ENCODE results near the gene ZNF546.

ZNF546 gene

DNA sequence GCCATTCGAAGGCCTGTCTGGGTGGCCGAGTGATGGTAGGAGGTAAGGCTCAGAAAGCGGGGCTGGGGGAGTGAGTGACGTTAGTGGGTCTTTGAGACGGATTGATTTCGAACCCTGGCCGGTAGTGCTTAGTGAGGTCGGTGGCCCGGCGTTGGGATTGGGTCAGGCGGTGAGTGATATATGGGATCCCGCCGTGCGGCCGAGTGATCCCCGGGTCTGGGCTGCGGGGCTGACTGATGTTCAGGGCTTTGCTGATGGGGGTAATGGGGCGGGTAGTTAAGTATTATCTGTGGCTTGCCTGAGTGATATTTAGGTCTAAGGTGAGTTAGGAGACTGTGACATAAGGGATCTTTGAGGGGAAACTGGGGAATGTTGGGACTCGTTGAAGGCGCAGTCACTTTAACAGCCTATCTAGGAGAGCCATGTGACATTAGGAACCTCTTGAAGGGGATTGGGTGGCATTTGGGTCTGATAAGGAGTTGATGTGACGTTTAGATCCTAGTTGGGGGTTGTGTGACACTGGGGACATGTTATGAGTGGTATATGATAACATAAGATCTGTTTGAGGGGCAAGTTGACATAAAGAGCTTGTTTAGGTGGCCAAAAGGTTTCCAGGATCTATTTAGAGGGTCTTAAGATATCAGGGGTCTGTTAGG, 25.4 kb upstream of the ZNF546 start:
- Histone ChIP-seq H3K79me2 (ENCODE audit: control insufficient read depth, insufficient read depth, low read length, poor library complexity) (peaks cover 15% of the 10 kb centered on the region), H3K27me3 (ENCODE audit: insufficient read depth, low read length) (no peaks in the 10 kb centered on the region), H2AK5ac (ENCODE audit: low read length) (peak overlapping the region; percentile 61), H4K12ac (ENCODE audit: low read depth, low read length) (peak overlapping the region; percentile 75), H3K4ac (ENCODE audit: low read depth, low read length) (peak overlapping the region; percentile 97), H3K18ac (ENCODE audit: low read length) (peak overlapping the region; percentile 62), H3K79me1 (ENCODE audit: low read length) (peaks cover 12% of the 10 kb centered on the region), H3K4me1 (ENCODE audit: control insufficient read depth in 1 of 2, insufficient read depth in 2 of 2, low read length in 2 of 2) (peaks cover 3 to 9% of the 10 kb centered on the region in 2 experiments), H3K27ac (ENCODE audit: low read depth, low read length) (no peak overlapping the region), H2BK12ac (ENCODE audit: low read length) (no peak overlapping the region), H3K4me3 (ENCODE audit: low read depth, low read length) (peak overlapping the region; percentile 82), H4K8ac (ENCODE audit: low read depth, low read length) (peak overlapping the region; percentile 72), H3K23ac (ENCODE audit: low read length) (no peak overlapping the region), H3K9me3 (ENCODE audit: insufficient read depth, low read depth, low read length) (no peaks in the 10 kb centered on the region), H4K91ac (ENCODE audit: low read depth, low read length) (peak overlapping the region; percentile 88), H2BK120ac (ENCODE audit: insufficient read depth, low read length, poor library complexity) (peak overlapping the region; percentile 39), H3K36me3 (ENCODE audit: control insufficient read depth in 1 of 2, insufficient read depth in 2 of 2, low read length in 2 of 2) (peaks cover 24 to 32% of the 10 kb centered on the region in 2 experiments), H3K9ac (ENCODE audit: low read length) (peak overlapping the region; percentile 86), H3K4me2 (ENCODE audit: low read length) (peak overlapping the region; percentile 92), H2BK5ac (ENCODE audit: low read depth, low read length, poor library complexity) (peak overlapping the region; percentile 52), H3K14ac (ENCODE audit: low read length) (peak overlapping the region; percentile 74), H2AFZ (ENCODE audit: insufficient read depth, low read length, poor library complexity) (peak overlapping the region; percentile 24)
- DNase-seq: peak in 1 of 2 donors; percentile 14
- no CpG with 5 or more reads among the region's 21 CpGs for WGBS (ENCODE audit: extremely low coverage, insufficient coverage, insufficient read length)

DNA sequence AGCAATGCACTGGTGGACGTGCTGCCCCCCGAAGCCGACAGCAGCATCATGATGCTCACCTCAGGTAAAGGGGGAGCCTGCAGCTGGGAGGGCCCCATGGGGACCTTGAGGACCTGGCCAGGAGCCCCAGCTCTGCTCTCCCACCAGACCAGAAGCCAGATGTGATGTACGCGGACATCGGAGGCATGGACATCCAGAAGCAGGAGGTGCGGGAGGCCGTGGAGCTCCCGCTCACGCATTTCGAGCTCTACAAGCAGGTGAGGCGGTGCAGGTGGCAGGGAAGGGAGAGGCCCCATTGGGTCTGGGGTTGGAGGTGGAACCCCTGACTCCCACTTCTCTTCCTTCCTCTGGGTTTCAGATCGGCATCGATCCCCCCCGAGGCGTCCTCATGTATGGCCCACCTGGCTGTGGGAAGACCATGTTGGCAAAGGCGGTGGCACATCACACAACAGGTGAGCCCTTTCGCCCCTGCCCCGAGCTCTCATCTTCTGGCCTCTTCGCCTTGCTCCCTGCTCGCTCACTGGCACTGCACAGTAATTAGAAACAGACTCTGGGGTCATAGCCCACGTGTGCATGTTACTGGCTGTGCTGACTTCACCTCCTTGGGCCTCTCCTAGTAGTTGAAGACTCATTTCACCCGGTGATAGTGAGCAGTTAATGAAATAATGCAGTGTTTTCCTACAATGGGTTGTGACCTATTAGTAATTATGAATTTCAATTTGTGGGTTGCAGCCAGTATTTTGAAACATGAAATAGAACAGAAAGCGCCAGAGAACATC, 22.3 kb upstream of the ZNF546 start:
- no peak overlapping the region for H2BK120ac ChIP-seq (ENCODE audit: insufficient read depth, low read length, poor library complexity)
- peaks cover 3 to 9% of the 10 kb centered on the region in 2 experiments for H3K4me1 ChIP-seq (ENCODE audit: control insufficient read depth in 1 of 2, insufficient read depth in 2 of 2, low read length in 2 of 2)
- no peak overlapping the region for H3K23ac ChIP-seq (ENCODE audit: low read length)
- H3K9ac ChIP-seq (ENCODE audit: low read length): no peak overlapping the region
- H4K91ac ChIP-seq (ENCODE audit: low read depth, low read length): no peak overlapping the region
- no peak overlapping the region for H4K12ac ChIP-seq (ENCODE audit: low read depth, low read length)
- H3K27me3 ChIP-seq (ENCODE audit: insufficient read depth, low read length): no peaks in the 10 kb centered on the region
- no peaks in the 10 kb centered on the region for H3K9me3 ChIP-seq (ENCODE audit: insufficient read depth, low read depth, low read length)
- H3K4ac ChIP-seq (ENCODE audit: low read depth, low read length): no peak overlapping the region
- H4K8ac ChIP-seq (ENCODE audit: low read depth, low read length): no peak overlapping the region
- H2BK5ac ChIP-seq (ENCODE audit: low read depth, low read length, poor library complexity): no peak overlapping the region
- peaks cover 39 to 59% of the 10 kb centered on the region in 2 experiments for H3K36me3 ChIP-seq (ENCODE audit: control insufficient read depth in 1 of 2, insufficient read depth in 2 of 2, low read length in 2 of 2)
- H3K79me1 ChIP-seq (ENCODE audit: low read length): peaks cover 12% of the 10 kb centered on the region
- no peak overlapping the region for H3K27ac ChIP-seq (ENCODE audit: low read depth, low read length)
- WGBS (ENCODE audit: extremely low coverage, insufficient coverage, insufficient read length): no CpG with 5 or more reads among the region's 24 CpGs
- H3K14ac ChIP-seq (ENCODE audit: low read length): no peak overlapping the region
- no peak overlapping the region for H3K18ac ChIP-seq (ENCODE audit: low read length)
- no peak for DNase-seq
- no peak overlapping the region for H3K4me3 ChIP-seq (ENCODE audit: low read depth, low read length)
- H2AFZ ChIP-seq (ENCODE audit: insufficient read depth, low read length, poor library complexity): no peak overlapping the region
- H3K79me2 ChIP-seq (ENCODE audit: control insufficient read depth, insufficient read depth, low read length, poor library complexity): peaks cover 15% of the 10 kb centered on the region
- H3K4me2 ChIP-seq (ENCODE audit: low read length): no peak overlapping the region
- no peak overlapping the region for H2BK12ac ChIP-seq (ENCODE audit: low read length)
- H2AK5ac ChIP-seq (ENCODE audit: low read length): no peak overlapping the region

DNA sequence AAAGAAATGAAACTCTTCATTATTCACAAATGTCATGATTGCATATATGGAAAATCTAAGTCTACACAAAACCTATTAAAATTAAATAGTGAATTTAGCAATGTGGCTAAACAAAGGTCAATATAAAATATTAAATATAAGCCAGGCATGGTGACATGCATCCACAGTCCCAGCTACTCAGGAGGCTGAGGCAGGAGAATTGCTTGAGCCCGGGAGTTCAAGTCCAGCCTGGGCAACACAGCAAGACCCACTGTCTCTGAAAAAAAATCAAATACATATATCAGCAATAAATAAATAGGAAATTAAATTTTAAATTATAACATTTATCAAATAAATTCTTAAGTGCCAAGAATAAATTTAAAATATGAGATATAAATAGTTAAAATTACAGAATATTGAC, 14.0 kb upstream of the ZNF546 start:
- Histone ChIP-seq H3K9ac (ENCODE audit: low read length) (no peak overlapping the region), H4K91ac (ENCODE audit: low read depth, low read length) (no peak overlapping the region), H3K27me3 (ENCODE audit: insufficient read depth, low read length) (no peaks in the 10 kb centered on the region), H3K4ac (ENCODE audit: low read depth, low read length) (no peak overlapping the region), H3K36me3 (ENCODE audit: control insufficient read depth in 1 of 2, insufficient read depth in 2 of 2, low read length in 2 of 2) (peaks cover 30 to 41% of the 10 kb centered on the region in 2 experiments), H3K14ac (ENCODE audit: low read length) (no peak overlapping the region), H2BK5ac (ENCODE audit: low read depth, low read length, poor library complexity) (no peak overlapping the region), H3K27ac (ENCODE audit: low read depth, low read length) (no peak overlapping the region), H2BK12ac (ENCODE audit: low read length) (no peak overlapping the region), H4K8ac (ENCODE audit: low read depth, low read length) (no peak overlapping the region), H3K4me2 (ENCODE audit: low read length) (no peak overlapping the region), H2BK120ac (ENCODE audit: insufficient read depth, low read length, poor library complexity) (no peak overlapping the region), H4K12ac (ENCODE audit: low read depth, low read length) (no peak overlapping the region), H3K4me3 (ENCODE audit: low read depth, low read length) (no peak overlapping the region), H3K4me1 (ENCODE audit: control insufficient read depth in 1 of 2, insufficient read depth in 2 of 2, low read length in 2 of 2) (no peaks in the 10 kb centered on the region), H2AFZ (ENCODE audit: insufficient read depth, low read length, poor library complexity) (no peak overlapping the region), H3K18ac (ENCODE audit: low read length) (no peak overlapping the region), H2AK5ac (ENCODE audit: low read length) (no peak overlapping the region), H3K79me1 (ENCODE audit: low read length) (no peaks in the 10 kb centered on the region), H3K79me2 (ENCODE audit: control insufficient read depth, insufficient read depth, low read length, poor library complexity) (no peaks in the 10 kb centered on the region), H3K9me3 (ENCODE audit: insufficient read depth, low read depth, low read length) (no peaks in the 10 kb centered on the region), H3K23ac (ENCODE audit: low read length) (no peak overlapping the region)
- no peak for DNase-seq
- no CpG with 5 or more reads among the region's 1 CpG for WGBS (ENCODE audit: extremely low coverage, insufficient coverage, insufficient read length)

DNA sequence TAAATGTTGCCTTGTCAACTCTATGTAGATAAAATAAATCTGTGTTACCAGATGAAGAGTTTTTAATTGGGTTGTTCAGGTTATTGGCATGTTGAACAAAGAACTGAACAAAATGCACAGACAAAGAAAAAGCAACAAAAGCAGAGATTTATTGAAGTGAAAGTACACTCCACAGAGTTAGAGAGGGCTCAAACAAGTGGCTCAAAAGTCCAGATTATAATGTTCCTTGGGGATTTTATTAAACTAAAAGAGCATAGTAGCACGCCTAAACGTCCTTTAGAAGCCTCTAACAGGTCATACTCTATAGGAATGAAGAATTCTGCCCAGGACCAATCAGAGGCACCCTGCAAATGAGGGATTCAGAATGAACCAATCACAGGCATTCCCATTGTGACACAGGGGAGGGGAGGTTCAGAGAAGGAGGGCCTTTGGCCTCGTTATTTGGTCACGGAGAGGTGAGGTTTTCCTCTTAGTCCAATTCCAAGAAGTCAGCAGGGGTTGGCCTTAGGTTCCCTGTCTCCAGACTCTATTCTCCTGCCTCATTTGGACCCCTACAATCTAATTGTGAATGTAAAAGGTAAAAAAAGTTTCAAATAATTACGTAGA, 13.1 kb upstream of the ZNF546 start:
- no peak overlapping the region for H2BK12ac ChIP-seq (ENCODE audit: low read length)
- no peaks in the 10 kb centered on the region for H3K4me1 ChIP-seq (ENCODE audit: control insufficient read depth in 1 of 2, insufficient read depth in 2 of 2, low read length in 2 of 2)
- no peak overlapping the region for H3K4me2 ChIP-seq (ENCODE audit: low read length)
- H3K27me3 ChIP-seq (ENCODE audit: insufficient read depth, low read length): no peaks in the 10 kb centered on the region
- no peak overlapping the region for H3K4me3 ChIP-seq (ENCODE audit: low read depth, low read length)
- no peak overlapping the region for H4K8ac ChIP-seq (ENCODE audit: low read depth, low read length)
- H3K4ac ChIP-seq (ENCODE audit: low read depth, low read length): no peak overlapping the region
- no peaks in the 10 kb centered on the region for H3K79me1 ChIP-seq (ENCODE audit: low read length)
- no peaks in the 10 kb centered on the region for H3K9me3 ChIP-seq (ENCODE audit: insufficient read depth, low read depth, low read length)
- no peak for DNase-seq
- H3K79me2 ChIP-seq (ENCODE audit: control insufficient read depth, insufficient read depth, low read length, poor library complexity): no peaks in the 10 kb centered on the region
- no peak overlapping the region for H4K12ac ChIP-seq (ENCODE audit: low read depth, low read length)
- H2BK5ac ChIP-seq (ENCODE audit: low read depth, low read length, poor library complexity): no peak overlapping the region
- no peak overlapping the region for H3K9ac ChIP-seq (ENCODE audit: low read length)
- no peak overlapping the region for H3K23ac ChIP-seq (ENCODE audit: low read length)
- WGBS (ENCODE audit: extremely low coverage, insufficient coverage, insufficient read length): no CpG with 5 or more reads among the region's 5 CpGs
- no peak overlapping the region for H3K27ac ChIP-seq (ENCODE audit: low read depth, low read length)
- H3K36me3 ChIP-seq (ENCODE audit: control insufficient read depth in 1 of 2, insufficient read depth in 2 of 2, low read length in 2 of 2): peaks cover 23 to 32% of the 10 kb centered on the region in 2 experiments
- H2AK5ac ChIP-seq (ENCODE audit: low read length): no peak overlapping the region
- no peak overlapping the region for H2BK120ac ChIP-seq (ENCODE audit: insufficient read depth, low read length, poor library complexity)
- H3K14ac ChIP-seq (ENCODE audit: low read length): no peak overlapping the region
- no peak overlapping the region for H4K91ac ChIP-seq (ENCODE audit: low read depth, low read length)
- no peak overlapping the region for H2AFZ ChIP-seq (ENCODE audit: insufficient read depth, low read length, poor library complexity)
- no peak overlapping the region for H3K18ac ChIP-seq (ENCODE audit: low read length)
